GM12801 (cell line): ENCODE measurements around the gene TAS2R9.

Experiments used
- TF ChIP-seq, protein P1 (sequence below): IDR thresholded peaks from one replicate; pipeline ENCODE4 v1.5.1; 2011; ENCODE audit warnings: control low read depth; ENCODE audit not compliant: insufficient read length; ENCODE audit errors: extremely low read depth

TAS2R9 gene, protein sequence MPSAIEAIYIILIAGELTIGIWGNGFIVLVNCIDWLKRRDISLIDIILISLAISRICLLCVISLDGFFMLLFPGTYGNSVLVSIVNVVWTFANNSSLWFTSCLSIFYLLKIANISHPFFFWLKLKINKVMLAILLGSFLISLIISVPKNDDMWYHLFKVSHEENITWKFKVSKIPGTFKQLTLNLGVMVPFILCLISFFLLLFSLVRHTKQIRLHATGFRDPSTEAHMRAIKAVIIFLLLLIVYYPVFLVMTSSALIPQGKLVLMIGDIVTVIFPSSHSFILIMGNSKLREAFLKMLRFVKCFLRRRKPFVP

DNA sequence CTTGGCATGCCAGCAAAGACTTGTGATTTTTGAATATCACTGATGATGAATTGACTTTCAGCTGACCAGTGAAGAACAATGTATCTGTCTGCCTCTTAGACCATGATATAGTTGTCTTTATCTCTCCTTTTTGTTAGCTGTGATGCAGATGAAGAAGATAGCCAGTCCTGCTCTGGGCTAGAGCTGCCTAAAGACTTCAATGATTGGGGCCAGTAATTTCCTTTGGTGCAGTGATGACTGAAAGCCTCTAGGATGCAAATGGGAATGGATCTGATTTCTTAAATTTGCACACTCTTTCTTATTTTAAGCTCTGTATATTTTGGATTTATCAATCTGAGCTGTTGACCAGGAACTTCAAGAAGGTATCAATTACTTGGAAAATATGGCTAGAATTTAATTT, at the start of gene TAS2R9:
Gene TAS2R9, minus strand, starts transcription at position 101 of the 400 bp plus-strand sequence. Its CDS starts 93 bp downstream, at position 8.
- TF ChIP-seq, protein P1, sequence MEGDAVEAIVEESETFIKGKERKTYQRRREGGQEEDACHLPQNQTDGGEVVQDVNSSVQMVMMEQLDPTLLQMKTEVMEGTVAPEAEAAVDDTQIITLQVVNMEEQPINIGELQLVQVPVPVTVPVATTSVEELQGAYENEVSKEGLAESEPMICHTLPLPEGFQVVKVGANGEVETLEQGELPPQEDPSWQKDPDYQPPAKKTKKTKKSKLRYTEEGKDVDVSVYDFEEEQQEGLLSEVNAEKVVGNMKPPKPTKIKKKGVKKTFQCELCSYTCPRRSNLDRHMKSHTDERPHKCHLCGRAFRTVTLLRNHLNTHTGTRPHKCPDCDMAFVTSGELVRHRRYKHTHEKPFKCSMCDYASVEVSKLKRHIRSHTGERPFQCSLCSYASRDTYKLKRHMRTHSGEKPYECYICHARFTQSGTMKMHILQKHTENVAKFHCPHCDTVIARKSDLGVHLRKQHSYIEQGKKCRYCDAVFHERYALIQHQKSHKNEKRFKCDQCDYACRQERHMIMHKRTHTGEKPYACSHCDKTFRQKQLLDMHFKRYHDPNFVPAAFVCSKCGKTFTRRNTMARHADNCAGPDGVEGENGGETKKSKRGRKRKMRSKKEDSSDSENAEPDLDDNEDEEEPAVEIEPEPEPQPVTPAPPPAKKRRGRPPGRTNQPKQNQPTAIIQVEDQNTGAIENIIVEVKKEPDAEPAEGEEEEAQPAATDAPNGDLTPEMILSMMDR = no peak

DNA sequence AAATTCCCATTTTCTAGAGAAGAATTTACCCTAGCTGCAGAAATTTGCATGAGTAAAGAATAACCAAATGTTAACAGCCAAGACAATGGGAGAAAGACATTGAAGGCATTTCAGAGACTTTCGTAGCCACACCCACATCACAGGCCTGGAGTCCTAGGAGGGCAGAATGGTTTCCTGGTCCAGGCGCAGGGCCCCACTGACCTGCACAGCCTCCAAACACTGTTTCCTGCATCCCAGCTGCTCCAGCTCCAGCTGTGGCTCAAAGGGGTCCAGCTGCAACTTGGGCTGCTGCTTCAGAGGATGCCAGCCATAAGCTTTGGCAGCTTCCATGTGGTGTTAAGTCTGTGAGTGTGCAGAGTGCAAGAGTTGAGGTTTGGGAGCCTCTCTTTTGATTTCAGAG, 45.8 kb upstream of the TAS2R9 start:
- TF ChIP-seq, protein P1 = no peak

DNA sequence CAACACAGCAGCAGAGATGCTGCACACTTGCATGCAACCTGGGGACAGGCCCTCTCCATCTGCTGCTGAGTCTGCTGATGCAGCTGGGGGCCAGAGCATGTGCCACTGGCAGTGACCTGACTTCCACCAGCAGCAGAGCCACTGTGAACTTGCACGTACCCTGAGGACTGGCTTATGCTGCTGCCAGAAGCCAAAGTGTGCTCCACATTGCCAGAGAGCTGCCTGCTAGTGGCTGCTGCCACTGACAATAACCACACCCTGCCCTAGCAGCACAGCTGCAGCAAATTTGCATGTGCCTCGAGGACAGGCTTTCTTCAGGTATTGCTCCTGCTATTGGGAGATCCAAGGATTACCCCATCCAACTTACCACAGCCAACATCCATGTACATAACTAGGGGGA, 43.8 kb upstream of the TAS2R9 start:
- TF ChIP-seq, protein P1 = no peak

DNA sequence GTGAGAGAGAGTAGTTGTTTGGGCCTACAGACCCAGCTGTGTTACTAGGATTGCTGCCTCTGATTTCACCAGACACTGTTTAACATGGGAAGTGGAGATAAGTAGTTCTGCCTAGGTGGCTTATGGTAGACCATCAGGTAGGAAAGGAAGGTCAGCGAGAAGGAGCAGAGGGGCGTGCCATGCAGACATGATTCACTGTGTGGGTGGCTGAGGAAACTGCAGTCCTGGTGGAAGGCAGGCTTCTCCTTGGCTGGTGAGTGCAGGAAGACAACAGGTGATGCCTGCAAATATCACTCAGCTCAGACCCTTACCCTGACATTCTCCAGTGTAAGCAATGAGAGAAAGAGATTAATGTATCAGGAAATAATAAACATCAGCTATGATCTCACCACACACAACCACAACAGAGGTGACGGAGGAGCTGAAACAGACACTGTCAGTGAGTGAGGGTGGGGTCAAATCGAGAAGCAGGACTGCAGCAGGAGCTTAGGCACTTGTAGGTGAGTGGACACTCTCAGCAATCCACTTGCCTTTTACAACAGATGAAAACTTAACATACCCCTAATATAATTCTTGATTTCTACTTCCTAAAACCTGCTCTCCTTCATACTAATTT, 41.4 kb upstream of the TAS2R9 start:
- TF ChIP-seq, protein P1 = no peak

DNA sequence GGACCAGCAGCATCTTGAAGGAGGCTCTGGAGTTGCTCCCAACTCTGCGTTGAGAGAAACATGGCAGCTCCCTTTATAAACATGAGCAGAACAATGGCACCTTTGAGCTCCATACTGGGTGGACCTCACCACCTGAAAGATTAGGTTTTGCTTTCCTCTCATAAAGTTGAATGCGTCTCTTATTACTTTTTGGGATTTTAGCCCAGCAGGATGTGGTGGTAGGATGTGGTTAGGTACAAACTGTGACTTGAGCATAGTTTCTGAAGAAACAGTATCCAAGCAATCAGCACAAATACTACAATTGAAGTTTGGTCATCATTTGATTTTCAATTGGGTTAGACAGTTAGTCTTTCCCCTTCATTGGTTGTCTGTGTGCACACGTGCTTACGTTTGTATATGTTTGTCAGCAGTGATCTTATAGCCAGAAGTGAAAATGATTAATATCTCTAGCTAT, 39.5 kb upstream of the TAS2R9 start, which contains the start of gene PRR4:
Gene PRR4, minus strand, starts transcription at position 51 of the 454 bp plus-strand sequence. Its CDS starts 38 bp downstream, at position 13.
- TF ChIP-seq, protein P1 = no peak

DNA sequence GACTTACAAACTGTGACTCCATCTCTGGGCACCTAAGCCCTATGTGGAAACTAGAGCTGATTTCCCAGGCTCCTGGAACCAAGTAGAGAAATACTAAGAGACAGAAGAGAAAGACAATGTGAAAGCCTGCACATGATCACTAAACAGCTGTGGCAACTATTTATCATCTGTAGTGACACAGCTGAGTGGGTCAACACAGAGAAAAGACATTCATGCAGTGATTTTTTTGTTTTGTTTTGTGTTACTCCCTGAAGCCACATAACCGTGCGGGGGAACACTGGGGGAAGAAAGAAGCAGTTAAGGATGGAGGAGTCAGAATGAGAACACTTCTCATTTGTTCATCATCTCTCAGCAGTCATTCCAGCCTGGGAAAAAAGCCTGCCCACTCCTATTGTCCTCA, 37.8 kb upstream of the TAS2R9 start:
- TF ChIP-seq, protein P1 = no peak

DNA sequence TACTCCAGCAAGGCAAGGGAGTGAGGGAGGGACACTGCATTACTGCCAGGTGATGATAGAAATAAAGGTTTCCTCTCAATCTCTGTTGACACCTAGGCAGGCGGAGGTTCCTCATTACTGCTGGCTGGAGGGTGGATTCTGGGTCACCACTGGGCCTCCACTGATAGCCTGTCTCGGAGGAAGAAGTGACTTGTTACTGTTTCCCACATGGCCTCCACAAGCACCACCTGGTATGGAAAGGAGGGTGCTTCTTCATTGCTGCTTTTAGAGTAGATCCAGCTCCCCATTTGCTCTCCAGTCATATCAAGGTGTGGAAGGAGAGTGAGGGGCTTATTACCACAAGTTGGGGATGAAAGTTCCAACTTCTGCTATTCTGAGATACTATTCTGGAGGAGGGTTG, 32.9 kb upstream of the TAS2R9 start:
- TF ChIP-seq, protein P1 = no peak
